ENCODE data around the gene OFD1.

Gene OFD1

DNA sequence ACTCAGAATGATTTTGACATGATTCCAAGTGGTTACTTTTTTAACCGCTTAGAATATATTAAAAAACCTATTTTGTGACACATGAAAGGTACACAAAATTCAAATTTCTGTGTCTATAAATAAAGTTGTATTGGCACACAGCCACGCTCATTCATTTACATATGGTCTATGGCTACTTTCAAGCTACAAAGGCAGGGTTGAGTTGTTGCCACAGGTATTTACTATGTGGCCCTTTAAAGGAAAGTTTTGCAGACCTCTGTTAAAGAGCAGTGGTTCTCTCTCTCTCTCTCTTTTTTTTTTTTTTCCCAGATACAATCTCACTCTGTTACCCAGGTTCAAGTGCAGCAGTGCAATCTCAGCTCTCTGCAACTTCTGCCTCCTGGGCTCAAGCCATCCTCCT, 59.3 kb downstream of the OFD1 start:
- DNase-seq (ENCODE audit: low spot score): no peak

DNA sequence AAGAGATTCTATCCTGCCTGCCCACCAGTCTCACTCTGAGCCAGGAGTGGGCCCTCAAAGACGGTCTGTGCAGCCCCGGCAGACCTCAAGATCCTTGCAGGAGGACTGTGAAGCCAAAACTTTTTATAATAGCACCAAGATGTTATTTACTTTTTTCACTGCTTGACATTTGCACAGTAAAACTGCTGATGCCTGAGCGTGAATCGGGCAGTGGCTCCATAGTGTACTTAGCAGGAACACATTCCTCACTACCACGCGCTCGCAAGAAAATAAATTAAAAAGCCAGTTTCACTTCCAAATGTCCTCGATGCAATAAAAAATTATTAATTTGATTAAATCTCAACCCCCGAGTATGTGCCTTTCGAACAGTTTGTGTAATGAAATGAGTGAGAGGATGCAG, 59.9 kb downstream of the OFD1 start:
- DNase-seq (ENCODE audit: low spot score): no peak

DNA sequence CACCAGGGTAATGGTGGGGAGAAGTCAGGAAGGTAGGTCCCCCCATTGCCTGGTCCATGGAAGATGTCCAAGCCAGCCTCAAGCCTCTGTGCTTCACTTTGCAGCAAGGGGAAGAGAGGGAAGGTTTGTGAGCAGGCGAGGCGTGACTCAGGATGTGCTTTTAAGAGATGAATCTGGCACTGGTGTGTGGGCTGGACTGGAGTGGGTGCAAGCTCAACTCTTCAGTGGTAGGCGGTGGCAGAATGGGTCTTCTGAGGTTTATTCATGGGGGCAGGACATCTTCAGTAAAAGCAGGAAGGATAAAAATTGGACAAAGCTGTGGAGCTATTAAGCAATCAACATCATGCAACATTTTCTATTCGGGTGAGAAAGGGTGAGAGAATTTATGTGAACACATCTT, 63.0 kb downstream of the OFD1 start:
- DNase-seq (ENCODE audit: low spot score): no peak

DNA sequence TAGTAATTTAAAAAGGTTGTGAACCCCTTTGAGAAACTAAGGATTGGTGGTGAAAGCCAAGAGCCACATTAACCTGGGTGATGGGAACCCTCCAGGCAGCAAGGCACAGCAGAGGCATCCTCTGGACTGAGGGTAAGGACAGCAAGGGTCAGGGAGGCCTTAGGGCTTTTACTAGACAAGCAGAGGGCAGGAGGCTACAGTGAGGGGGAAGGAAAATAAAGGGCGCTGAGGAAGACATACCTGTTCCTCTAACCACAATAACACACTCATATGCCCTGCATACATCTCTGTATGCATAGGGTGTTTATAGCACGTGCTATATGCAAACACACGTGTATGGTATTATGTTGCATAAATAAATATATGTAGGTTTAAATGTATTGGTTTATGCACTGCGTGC, 63.6 kb downstream of the OFD1 start:
- no peak for DNase-seq (ENCODE audit: low spot score)

DNA sequence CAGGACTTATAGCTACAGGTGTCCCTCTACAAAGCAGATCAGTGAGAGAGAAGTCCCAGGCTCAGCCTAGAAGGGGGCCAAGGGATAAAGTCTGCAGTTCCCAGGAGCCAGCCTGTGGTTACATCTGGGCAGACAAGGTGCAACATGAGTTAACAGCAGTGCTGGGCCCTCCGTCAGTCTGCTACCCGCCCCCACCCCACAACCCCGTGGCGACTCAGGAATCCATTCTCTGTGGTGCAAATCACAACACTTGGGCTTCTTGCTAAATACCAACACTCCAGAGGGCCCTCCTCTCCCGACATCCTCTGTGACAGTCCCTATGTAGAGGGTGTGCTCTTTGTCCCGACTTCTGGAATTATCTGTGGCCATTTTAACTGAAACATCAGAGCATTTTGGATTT, 68.6 kb downstream of the OFD1 start:
- DNase-seq (ENCODE audit: low spot score): no peak

DNA sequence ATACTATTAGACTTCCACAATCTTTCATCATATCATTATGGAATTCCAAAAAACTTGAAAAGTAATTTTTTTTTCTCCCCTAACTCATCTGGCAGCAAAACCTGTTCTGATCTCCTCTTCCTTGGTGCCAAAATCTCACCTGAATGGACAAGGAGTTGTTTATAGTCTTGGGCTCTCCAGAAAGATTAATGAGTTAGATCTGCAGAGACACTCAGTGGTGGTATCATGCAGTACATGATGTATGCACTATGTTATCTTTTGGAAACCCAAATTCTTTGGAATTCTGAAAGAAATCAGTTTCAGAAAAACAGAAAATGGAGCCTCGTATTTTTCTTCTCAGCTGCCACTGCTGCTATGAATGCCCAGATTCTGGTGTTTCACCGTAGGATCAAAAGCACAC, 70.7 kb downstream of the OFD1 start:
- no peak for DNase-seq (ENCODE audit: low spot score)

DNA sequence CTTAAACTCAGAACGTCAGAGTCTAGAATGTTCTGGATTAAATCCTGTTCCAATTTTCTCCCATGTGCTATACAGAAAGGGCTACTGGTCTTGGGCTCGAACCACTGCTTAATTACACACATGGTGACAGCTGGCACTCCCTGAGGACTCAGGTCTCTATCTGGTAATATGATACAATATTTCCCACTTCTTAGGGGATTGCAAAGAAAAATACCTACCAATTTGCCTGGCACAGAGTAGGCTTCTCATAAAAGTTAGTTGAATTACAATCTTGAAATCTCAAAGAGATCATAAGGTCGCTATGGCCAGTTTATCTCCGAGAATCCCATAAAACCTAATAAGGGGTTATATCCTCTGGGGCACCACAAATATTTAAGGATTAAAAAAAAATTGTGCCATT, 73.7 kb downstream of the OFD1 start:
- no peak for DNase-seq (ENCODE audit: low spot score)

DNA sequence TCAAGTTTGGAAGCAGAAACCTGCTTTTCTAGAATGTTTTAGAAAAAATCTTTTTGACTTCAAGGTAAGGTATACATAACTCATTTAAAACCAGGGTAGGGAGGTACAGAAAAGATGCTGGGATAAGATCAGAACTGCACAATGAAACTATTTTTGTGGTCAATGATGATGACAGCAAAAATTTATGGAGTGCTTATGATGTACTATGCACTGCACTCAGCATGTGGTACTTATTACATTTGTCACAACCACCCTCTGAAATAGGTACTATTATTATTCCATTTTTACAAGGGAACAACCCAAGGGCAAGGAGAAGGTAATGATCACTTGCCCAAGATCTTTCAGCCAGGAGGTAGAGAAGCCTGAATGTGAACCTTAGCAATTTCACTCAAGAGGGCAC, 74.3 kb downstream of the OFD1 start:
- DNase-seq (ENCODE audit: low spot score): no peak

DNA sequence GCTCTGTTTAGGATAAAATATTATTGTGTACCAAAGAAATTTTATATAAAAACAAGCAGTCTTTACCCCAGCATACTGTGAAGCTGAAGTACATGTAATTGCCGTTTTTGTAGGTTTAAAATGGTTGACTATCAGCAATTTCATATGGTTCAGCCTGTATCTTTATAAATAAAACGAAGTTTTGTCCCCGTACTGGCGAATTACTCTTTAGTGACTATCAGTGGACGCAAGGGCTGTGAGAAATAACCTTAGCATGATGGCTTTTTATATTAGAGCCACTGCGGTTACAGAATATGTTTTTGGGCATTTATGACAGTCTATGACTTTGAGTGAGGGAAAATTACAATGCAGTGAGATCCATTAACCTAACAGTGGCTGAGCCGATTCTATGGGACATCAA, 81.1 kb downstream of the OFD1 start:
- no peak for DNase-seq (ENCODE audit: low spot score)

DNA sequence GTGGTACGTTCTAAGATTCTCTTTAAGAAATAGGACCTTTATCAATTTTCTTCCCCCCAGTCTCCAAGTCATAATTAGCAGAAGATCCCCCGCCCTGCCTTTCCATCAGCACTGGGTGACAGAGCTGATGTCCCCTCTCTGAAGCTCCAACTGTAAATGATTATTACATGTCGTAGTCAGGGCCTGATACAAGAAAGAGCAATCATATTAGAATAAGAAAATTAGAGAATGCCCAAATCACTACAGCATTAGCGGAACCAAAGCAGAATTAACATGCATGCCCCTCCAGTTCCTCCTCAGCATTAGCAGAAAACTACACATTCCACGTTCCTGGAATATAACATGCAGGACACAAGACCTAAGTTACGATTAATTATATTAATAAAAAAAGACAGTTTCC, 81.6 kb downstream of the OFD1 start:
- DNase-seq (ENCODE audit: low spot score): no peak

DNA sequence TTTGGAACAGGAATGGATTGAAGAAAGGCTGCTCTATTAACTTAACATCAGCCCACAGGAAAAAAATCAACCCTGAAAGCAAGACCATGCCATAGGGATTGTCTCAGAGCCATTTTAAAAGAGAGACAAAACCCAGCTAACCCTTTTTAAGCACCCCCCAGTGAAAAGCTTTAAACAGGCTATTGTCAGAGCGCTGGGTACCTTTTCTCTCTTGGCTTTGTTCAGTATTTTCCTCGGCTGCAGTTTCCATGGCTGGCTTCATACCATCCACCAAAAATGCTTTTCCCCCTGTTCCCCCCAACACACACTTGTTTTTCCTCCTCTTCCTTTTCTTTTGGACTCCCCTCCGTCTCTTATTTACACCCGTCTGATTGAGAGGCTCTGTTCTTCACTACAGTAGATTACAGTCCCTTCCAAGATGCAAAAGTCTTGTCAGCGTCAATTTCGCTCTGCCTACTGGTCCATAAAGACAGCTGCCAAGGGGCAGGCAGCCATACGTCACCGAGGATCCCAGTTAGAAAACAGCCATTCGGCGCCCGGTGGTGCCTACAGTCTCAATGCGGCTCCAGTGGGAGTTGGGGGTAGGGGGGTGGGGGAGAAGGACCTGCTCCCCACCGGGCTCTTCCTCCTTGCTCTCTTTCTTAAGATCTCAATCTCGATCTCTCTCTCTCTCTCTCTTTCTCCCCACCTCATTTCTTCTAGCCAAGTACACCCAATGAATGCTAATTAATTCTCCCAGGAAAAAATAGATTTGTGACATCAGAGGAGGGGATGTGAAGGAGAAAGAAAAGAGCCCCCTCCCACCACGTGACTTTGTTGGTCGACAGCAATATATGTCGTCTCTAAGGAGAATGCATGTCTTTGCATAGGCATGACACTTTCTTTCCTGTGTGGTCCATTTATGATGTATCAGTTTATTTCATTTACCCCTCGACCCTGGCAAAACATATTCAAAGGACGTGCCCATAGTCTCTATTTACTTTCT, 82.4 kb downstream of the OFD1 start, which contains the start of gene GPM6B:
Gene GPM6B (minus strand): TSS at position 451 of the 985 bp plus-strand sequence. CDS start 189 bp downstream, at position 262.
- DNase-seq (ENCODE audit: low spot score): no peak
